GM23338 (cell line): ENCODE results near the gene PTGR2. TPM values are rescaled to one million over a fixed set of nuclear protein-coding genes. Genes with fewer than 3 reads are reported as not detected.

Source experiments
- ATAC-seq: fragments of 200-7000 bp; cut with Tn5 transposase; 3 replicates; pipeline ENCODE4 v1.9.1; 2020
- DNase-seq: peaks from one replicate; pipeline ENCODE4 v3.0.0-alpha.2; 2015; ENCODE audit warnings: low spot score
- H2AFZ ChIP-seq: fragments of 200-600 bp; sonication (generic); 2 replicates; pipeline ENCODE4 v1.8.0; 2016; ENCODE audit warnings: antibody characterized with exemption, mild to moderate bottlenecking, moderate library complexity
- H3F3A ChIP-seq: fragments of 200-600 bp; sonication (generic); replicated peaks from 2 replicates; pipeline ENCODE4 v1.8.0; 2017; ENCODE audit warnings: antibody characterized with exemption, mixed run types, low read depth
- H3K27ac ChIP-seq: fragments of 200-600 bp; sonication (generic); 2 replicates; pipeline ENCODE4 v1.6.1; 2016; ENCODE audit warnings: low read depth
- H3K27me3 ChIP-seq: fragments of 200-600 bp; sonication (generic); 2 replicates; pipeline ENCODE4 v1.8.0; 2016; ENCODE audit warnings: mild to moderate bottlenecking, mixed run types, moderate library complexity; ENCODE audit not compliant: insufficient read depth
- H3K36me3 ChIP-seq: fragments of 200-600 bp; sonication (generic); 2 replicates; pipeline ENCODE4 v1.8.0; 2016; ENCODE audit warnings: mild to moderate bottlenecking; ENCODE audit not compliant: insufficient read depth
- H3K4me1 ChIP-seq: fragments of 200-600 bp; sonication (generic); 2 replicates; pipeline ENCODE4 v1.8.0; 2016; ENCODE audit warnings: mild to moderate bottlenecking, moderate library complexity; ENCODE audit not compliant: insufficient read depth
- H3K4me2 ChIP-seq: fragments of 200-600 bp; sonication (generic); 2 replicates; pipeline ENCODE4 v1.7.1; 2017; ENCODE audit warnings: mixed run types
- H3K4me3 ChIP-seq: fragments of 200-600 bp; sonication (generic); 2 replicates; pipeline ENCODE4 v1.6.1; 2016; ENCODE audit warnings: mixed run types
- H3K79me2 ChIP-seq: fragments of 200-600 bp; sonication (generic); replicated peaks from 2 replicates; pipeline ENCODE4 v1.8.0; 2017; ENCODE audit warnings: mild to moderate bottlenecking; ENCODE audit not compliant: insufficient read depth
- H3K9me2 ChIP-seq: fragments of 200-600 bp; sonication (generic); 2 replicates; pipeline ENCODE4 v1.8.0; 2017; ENCODE audit not compliant: insufficient read depth
- H4K20me1 ChIP-seq: fragments of 200-600 bp; sonication (generic); replicated peaks from 2 replicates; pipeline ENCODE4 v1.8.0; 2017; ENCODE audit warnings: mild to moderate bottlenecking; ENCODE audit not compliant: insufficient read depth
- H3K27ac Mint-ChIP-seq: 2 replicates; pipeline ENCODE4 v1.8.0; 2020; ENCODE audit warnings: inconsistent platforms, mild to moderate bottlenecking, moderate library complexity, mixed read lengths
- H3K27me3 Mint-ChIP-seq: 3 replicates; pipeline ENCODE4 v1.8.0; 2022; ENCODE audit warnings: low read depth, mild to moderate bottlenecking, moderate library complexity, mixed read lengths, inconsistent platforms; ENCODE audit not compliant: insufficient read depth, poor library complexity
- H3K36me3 Mint-ChIP-seq: 3 replicates; pipeline ENCODE4 v1.8.0; 2021; ENCODE audit warnings: low read depth, mild to moderate bottlenecking, inconsistent platforms, moderate library complexity, mixed read lengths
- H3K4me1 Mint-ChIP-seq: 3 replicates; pipeline ENCODE4 v1.8.0; 2020; ENCODE audit warnings: mild to moderate bottlenecking, inconsistent platforms, mixed read lengths
- H3K4me3 Mint-ChIP-seq: 3 replicates; pipeline ENCODE4 v1.8.0; 2021; ENCODE audit warnings: moderate library complexity, mild to moderate bottlenecking, inconsistent platforms, mixed read lengths
- H3K9me3 Mint-ChIP-seq: 3 replicates; pipeline ENCODE4 v1.8.0; 2020; ENCODE audit warnings: moderate library complexity, mild to moderate bottlenecking, inconsistent platforms, mixed read lengths
- EZH2 ChIP-seq: fragments of 200-600 bp; sonication (generic); IDR thresholded peaks from one replicate; pipeline ENCODE4 v1.8.0; 2017; ENCODE audit warnings: antibody characterized with exemption, mild to moderate bottlenecking, low read depth; ENCODE audit not compliant: unreplicated experiment
- EZH2phosphoT487 ChIP-seq: fragments of 200-600 bp; sonication (generic); IDR thresholded peaks from one replicate; pipeline ENCODE4 v1.8.1; 2018; ENCODE audit warnings: antibody characterized with exemption; ENCODE audit not compliant: unreplicated experiment
- JUNB ChIP-seq: IDR thresholded peaks from one replicate; pipeline ENCODE4 v1.6.1; 2016; ENCODE audit warnings: antibody characterized with exemption; ENCODE audit not compliant: unreplicated experiment
- NANOG ChIP-seq: IDR thresholded peaks from 2 replicates; pipeline ENCODE4 v1.6.1; 2016; ENCODE audit warnings: antibody characterized with exemption, borderline replicate concordance
- STAT1 ChIP-seq: IDR thresholded peaks from one replicate; pipeline ENCODE4 v1.6.1; 2016; ENCODE audit warnings: antibody characterized with exemption; ENCODE audit not compliant: unreplicated experiment
- ZNF331 ChIP-seq: fragments of 250-450 bp; sonication (Bioruptor Pico); IDR thresholded peaks from 2 replicates; pipeline ENCODE4 v1.5.0; 2020; ENCODE audit warnings: low read depth, mild to moderate bottlenecking, moderate library complexity
- polyA plus RNA-seq: library from polyadenylated mRNA; unstranded; fragments of >200 nt; fragmentation: Nextera tagmentation; extraction: Ambion mirVana; gene quantifications from 2 replicates; pipeline ENCODE4 v1.2.1, GENCODE V29; 2016
- total RNA-seq: library from RNA; depleted of rRNA; stranded (reverse); fragments of >200 nt; shearing (Covaris generic); gene quantifications from 2 replicates; pipeline ENCODE4 v1.2.3, GENCODE V29; 2014
- TF ChIP-seq, protein P1 (sequence below): IDR thresholded peaks from one replicate; pipeline ENCODE4 v1.6.1; 2018; ENCODE audit warnings: antibody characterized with exemption; ENCODE audit not compliant: unreplicated experiment
- TF ChIP-seq, protein P2 (sequence below): IDR thresholded peaks from 2 replicates; pipeline ENCODE4 v1.6.1; 2016; ENCODE audit warnings: antibody characterized with exemption

PTGR2 gene
- total and polyA plus RNA-seq, 2 experiments from 2014 or later = 20.0 to 25.4 TPM

DNA sequence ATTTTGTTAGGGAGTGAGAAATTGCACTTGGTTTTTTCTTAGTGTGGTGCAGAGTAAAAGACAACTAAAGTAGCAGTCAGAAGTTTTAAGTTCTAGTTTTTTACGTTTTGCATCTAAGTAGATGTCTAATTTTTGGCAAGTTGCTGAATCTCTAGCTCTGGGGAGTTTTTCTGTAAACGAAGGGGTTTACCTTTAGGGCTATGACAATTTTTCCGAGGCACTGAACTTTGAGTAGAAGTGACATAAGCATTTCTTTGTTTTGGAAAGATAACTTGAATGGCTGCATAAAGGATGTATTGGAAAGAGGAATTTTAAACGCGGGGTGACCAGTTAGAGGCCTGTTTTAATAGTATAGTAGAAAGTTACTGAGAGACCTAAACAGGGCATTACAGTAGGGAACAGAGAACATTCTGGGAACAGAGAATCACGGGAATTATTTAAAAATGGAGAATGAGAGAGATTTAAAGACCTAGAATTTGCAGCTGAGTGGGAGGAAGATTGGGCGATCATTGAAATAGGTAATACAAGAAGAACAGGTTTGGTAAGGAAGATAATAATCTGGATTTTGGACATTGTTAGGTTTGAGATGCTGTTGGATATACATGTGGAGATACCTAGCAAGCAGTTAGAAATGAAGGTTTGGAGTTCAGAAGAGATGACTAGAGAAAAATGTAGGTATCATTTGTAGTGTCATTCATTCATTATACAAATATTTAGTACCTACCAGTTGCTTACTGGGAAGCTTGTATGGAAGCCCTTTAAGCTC, 36.2 kb downstream of the PTGR2 start (continued):
- TF ChIP-seq, protein P1, sequence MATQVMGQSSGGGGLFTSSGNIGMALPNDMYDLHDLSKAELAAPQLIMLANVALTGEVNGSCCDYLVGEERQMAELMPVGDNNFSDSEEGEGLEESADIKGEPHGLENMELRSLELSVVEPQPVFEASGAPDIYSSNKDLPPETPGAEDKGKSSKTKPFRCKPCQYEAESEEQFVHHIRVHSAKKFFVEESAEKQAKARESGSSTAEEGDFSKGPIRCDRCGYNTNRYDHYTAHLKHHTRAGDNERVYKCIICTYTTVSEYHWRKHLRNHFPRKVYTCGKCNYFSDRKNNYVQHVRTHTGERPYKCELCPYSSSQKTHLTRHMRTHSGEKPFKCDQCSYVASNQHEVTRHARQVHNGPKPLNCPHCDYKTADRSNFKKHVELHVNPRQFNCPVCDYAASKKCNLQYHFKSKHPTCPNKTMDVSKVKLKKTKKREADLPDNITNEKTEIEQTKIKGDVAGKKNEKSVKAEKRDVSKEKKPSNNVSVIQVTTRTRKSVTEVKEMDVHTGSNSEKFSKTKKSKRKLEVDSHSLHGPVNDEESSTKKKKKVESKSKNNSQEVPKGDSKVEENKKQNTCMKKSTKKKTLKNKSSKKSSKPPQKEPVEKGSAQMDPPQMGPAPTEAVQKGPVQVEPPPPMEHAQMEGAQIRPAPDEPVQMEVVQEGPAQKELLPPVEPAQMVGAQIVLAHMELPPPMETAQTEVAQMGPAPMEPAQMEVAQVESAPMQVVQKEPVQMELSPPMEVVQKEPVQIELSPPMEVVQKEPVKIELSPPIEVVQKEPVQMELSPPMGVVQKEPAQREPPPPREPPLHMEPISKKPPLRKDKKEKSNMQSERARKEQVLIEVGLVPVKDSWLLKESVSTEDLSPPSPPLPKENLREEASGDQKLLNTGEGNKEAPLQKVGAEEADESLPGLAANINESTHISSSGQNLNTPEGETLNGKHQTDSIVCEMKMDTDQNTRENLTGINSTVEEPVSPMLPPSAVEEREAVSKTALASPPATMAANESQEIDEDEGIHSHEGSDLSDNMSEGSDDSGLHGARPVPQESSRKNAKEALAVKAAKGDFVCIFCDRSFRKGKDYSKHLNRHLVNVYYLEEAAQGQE = no peak
- TF ChIP-seq NANOG = no peak
- TF ChIP-seq ZNF331 = no peak
- no peak for TF ChIP-seq STAT1

DNA sequence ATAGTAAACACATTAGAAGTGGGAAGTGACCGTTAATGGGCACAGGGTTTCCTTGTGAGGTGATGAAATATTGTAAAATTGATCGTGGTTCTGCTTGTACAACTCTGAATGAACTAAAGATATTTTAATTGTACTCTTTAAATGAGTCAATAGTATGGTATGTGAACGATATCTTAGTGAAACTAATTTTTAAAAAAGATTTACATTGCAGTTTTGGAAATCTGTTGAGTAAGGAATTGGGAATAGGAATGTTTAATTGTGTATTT, 36.8 kb downstream of the PTGR2 start:
- Mint-ChIP-seq H3K27ac (no peak overlapping the region), H3K27me3 (peaks cover 8% of the 10 kb centered on the region), H3K4me3 (no peak overlapping the region), H3K4me1 (peaks cover 8% of the 10 kb centered on the region; the same call in 2 of the 3 replicates), H3K36me3 (peaks cover 5% of the 10 kb centered on the region; the same call in 2 of the 3 replicates), H3K9me3 (no peaks in the 10 kb centered on the region)
- Histone ChIP-seq H3K4me1 (peaks cover 8% of the 10 kb centered on the region; the same call in 1 of the 2 replicates), H3K4me3 (no peak overlapping the region), H3K27ac (no peak overlapping the region), H3K4me2 (no peak overlapping the region), H2AFZ (no peak overlapping the region), H3F3A (peaks cover 4% of the 10 kb centered on the region; the same call in 1 of the 2 replicates), H4K20me1 (peaks cover 3% of the 10 kb centered on the region; the same call in 1 of the 2 replicates), H3K36me3 (no peaks in the 10 kb centered on the region), H3K27me3 (no peaks in the 10 kb centered on the region), H3K9me2 (no peaks in the 10 kb centered on the region), H3K79me2 (peaks cover 56% of the 10 kb centered on the region)
- no peak for TF ChIP-seq EZH2phosphoT487
- TF ChIP-seq, protein P1 = no peak
- no peak for TF ChIP-seq ZNF331
- no peak for TF ChIP-seq JUNB
- TF ChIP-seq EZH2 = no peak
- TF ChIP-seq, protein P2, sequence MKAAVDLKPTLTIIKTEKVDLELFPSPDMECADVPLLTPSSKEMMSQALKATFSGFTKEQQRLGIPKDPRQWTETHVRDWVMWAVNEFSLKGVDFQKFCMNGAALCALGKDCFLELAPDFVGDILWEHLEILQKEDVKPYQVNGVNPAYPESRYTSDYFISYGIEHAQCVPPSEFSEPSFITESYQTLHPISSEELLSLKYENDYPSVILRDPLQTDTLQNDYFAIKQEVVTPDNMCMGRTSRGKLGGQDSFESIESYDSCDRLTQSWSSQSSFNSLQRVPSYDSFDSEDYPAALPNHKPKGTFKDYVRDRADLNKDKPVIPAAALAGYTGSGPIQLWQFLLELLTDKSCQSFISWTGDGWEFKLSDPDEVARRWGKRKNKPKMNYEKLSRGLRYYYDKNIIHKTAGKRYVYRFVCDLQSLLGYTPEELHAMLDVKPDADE = no peak
- ATAC-seq (no peak), DNase-seq (no peak)
